Mesothelial cell of epicardium (in vitro differentiated cells): ENCODE results near the gene SND1. TPM values are rescaled to one million over a fixed set of nuclear protein-coding genes. Genes with fewer than 3 reads are reported as not detected.

ENCODE experiments used
- DNase-seq, 2 experiments: peaks; one replicate each; pipeline ENCODE4 v3.0.0; 2021; ENCODE audit warnings: low spot score in 2 of 2; ENCODE audit not compliant: unreplicated experiment in 2 of 2
- H3K27ac Mint-ChIP-seq: 2 replicates; pipeline ENCODE4 v1.8.0; 2021; ENCODE audit warnings: mixed read lengths
- H3K27me3 Mint-ChIP-seq: 2 replicates; pipeline ENCODE4 v1.8.0; 2021; ENCODE audit warnings: low read depth, mixed read lengths
- H3K36me3 Mint-ChIP-seq: 2 replicates; pipeline ENCODE4 v1.8.0; 2021; ENCODE audit warnings: mixed read lengths
- H3K4me1 Mint-ChIP-seq: 2 replicates; pipeline ENCODE4 v1.8.0; 2021; ENCODE audit warnings: mixed read lengths
- H3K4me3 Mint-ChIP-seq: 2 replicates; pipeline ENCODE4 v1.8.0; 2021; ENCODE audit warnings: mild to moderate bottlenecking, moderate library complexity, mixed read lengths
- H3K9me3 Mint-ChIP-seq: 2 replicates; pipeline ENCODE4 v1.8.0; 2021; ENCODE audit warnings: mixed read lengths
- CTCF ChIP-seq: fragments of 200-600 bp; sonication (generic); IDR thresholded peaks from one replicate; pipeline ENCODE4 v1.5.0; 2021; ENCODE audit warnings: antibody characterized with exemption; ENCODE audit not compliant: unreplicated experiment
- total RNA-seq: library from RNA; stranded (reverse); gene quantifications from 3 replicates; pipeline ENCODE4 v1.2.1, GENCODE V29; 2021

The SND1 gene
- total RNA-seq, 1 donor from 2014 or later = 211 TPM

GRCh38 chr7:127932076-127932475, 280.1 kb downstream of the SND1 start:
- no peak overlapping the region for H3K27ac Mint-ChIP-seq
- peaks cover 12% of the 10 kb centered on the region for H3K9me3 Mint-ChIP-seq
- H3K4me1 Mint-ChIP-seq = peaks cover 12% of the 10 kb centered on the region
- H3K36me3 Mint-ChIP-seq = peaks cover 30% of the 10 kb centered on the region
- no peak for TF ChIP-seq CTCF
- H3K4me3 Mint-ChIP-seq = no peak overlapping the region
- H3K27me3 Mint-ChIP-seq = no peaks in the 10 kb centered on the region
- no peak for DNase-seq

GRCh38 chr7:127932496-127932895, 280.5 kb downstream of the SND1 start:
- Mint-ChIP-seq H3K36me3 (peaks cover 30% of the 10 kb centered on the region), H3K27me3 (no peaks in the 10 kb centered on the region), H3K4me3 (no peak overlapping the region), H3K9me3 (peaks cover 12% of the 10 kb centered on the region), H3K4me1 (peaks cover 8% of the 10 kb centered on the region), H3K27ac (no peak overlapping the region)
- no peak for DNase-seq
- no peak for TF ChIP-seq CTCF

- no peak overlapping the region for H3K4me3 Mint-ChIP-seq
- H3K9me3 Mint-ChIP-seq = peaks cover 12% of the 10 kb centered on the region
- no peak for DNase-seq
- no peaks in the 10 kb centered on the region for H3K27me3 Mint-ChIP-seq
- H3K4me1 Mint-ChIP-seq = peaks cover 1% of the 10 kb centered on the region
- H3K36me3 Mint-ChIP-seq = peaks cover 30% of the 10 kb centered on the region
- H3K27ac Mint-ChIP-seq = no peak overlapping the region
- no peak for TF ChIP-seq CTCF
Observed at GRCh38 chr7:127933146-127933545, 281.2 kb downstream of the SND1 start.

- Mint-ChIP-seq H3K27ac (no peak overlapping the region), H3K9me3 (peaks cover 12% of the 10 kb centered on the region), H3K4me1 (peaks cover under 1% of the 10 kb centered on the region), H3K36me3 (peaks cover 25% of the 10 kb centered on the region), H3K4me3 (no peak overlapping the region), H3K27me3 (no peaks in the 10 kb centered on the region)
- TF ChIP-seq CTCF = no peak
- DNase-seq = no peak
Observed at GRCh38 chr7:127934711-127935110, 282.7 kb downstream of the SND1 start.

DNA sequence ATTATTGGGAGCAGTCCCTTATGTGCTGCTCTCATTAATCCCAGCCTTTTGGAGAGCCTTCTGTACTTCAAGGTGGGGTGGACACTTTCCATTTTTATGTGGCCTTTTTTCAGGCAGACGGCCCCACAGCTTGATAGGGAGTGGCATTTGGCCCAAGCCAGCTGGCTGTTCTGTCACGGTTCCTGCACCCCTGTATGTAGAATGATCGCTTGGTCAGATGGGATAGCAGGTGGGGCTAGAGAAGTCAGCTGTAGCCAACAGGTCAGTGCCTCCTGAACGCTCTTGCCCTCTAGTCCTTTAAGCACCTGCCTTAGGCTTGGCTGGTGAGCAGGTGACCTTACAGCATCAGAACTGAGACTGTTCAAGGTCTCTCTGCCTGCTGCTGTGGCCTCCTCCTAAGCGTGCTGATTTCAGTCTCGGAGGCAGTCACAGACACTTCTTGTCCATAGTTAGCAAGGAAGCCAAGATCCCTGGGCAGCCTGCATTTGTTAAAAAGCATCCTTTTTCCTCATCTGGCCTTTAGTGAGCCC, 283.9 kb downstream of the SND1 start:
- Mint-ChIP-seq H3K4me3 (no peak overlapping the region), H3K4me1 (peaks cover 11% of the 10 kb centered on the region), H3K36me3 (peaks cover 15% of the 10 kb centered on the region), H3K27ac (no peak overlapping the region), H3K27me3 (no peaks in the 10 kb centered on the region), H3K9me3 (peaks cover 11% of the 10 kb centered on the region)
- TF ChIP-seq CTCF = no peak
- no peak for DNase-seq
